CD4-positive, alpha-beta T cell treated with Interleukin-6 at 100 ng/mL for 8 hours (primary cell): ENCODE measurements around the gene TTYH3.

ENCODE experiments used
- DNase-seq: peaks from one replicate; pipeline ENCODE4 v3.0.0-alpha.2; 2020; ENCODE audit warnings: mixed read lengths, low spot score

TTYH3 gene

DNA sequence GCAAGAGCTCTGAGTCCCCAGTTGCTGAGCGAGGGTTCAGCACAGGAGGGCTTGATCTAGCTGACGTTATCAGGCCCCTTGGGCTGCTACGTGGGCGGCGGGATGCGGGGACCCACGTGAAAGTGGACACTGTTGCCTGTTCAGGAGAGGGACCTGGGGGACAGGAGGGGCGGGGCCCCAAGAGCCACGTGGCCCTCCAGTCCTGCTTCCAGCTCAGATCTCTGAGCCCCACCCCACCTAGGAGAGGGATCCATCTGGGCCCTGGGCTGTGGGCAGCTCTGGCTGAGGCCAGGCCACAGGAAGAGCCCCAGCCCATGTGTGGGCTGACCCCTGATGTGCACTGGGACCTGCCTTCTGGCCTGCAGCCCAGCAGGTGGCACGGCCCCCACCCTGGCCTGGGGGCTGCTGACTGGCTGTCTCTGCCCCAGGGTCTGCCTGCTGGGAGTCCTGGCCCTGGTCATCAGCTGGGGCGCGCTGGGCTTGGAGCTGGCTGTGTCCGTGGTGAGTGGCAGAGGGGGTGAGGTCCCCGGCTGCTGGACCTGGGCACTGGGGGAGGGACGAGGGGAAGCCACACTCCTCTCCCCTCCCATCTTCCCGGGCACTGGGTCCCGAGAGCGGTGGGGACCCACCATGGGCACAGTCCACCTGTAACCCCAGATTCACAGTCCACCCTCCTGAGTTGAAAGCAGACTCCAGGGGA, 17.5 kb downstream of the TTYH3 start:
- no peak for DNase-seq

DNA sequence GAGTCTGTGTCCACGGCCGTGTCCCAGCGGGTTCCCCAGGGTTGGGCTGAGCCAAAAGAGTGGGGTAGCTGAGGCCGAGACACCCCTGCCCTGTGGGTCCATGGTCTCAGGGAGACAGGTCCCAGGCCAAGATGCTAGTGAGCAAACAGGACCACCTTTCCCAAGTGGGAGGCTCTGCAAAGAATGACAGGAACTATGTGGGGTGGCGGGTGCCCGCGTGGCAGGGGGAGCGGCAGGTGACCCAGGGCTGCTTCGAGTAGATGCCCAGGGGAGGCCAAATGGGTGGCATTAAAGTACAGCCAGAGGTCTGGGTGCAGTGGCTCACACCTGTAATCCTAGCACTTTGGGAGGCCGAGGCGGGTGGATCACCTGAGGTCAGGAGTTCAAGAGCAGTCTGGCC, 18.2 kb downstream of the TTYH3 start:
- DNase-seq = no peak

DNA sequence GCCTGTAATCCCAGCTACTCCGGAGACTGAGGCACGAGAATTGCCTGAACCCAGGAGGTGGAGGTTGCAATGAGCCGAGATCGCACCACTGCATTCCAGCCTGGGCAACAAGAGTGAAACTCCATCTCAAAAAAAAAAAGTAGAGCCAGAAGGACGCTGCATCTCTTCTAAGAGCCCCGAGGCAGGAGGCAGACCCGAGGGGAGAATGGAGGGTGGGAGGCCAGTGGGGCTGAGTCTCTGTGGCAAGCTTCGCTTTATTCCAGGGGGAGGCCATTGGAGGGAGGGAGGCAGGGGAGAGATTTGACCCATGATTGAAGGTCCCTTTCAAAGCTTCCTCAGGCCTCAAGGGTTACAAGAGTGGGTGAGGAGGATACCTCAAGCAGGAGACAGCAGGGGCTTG, 18.7 kb downstream of the TTYH3 start:
- DNase-seq = no peak

DNA sequence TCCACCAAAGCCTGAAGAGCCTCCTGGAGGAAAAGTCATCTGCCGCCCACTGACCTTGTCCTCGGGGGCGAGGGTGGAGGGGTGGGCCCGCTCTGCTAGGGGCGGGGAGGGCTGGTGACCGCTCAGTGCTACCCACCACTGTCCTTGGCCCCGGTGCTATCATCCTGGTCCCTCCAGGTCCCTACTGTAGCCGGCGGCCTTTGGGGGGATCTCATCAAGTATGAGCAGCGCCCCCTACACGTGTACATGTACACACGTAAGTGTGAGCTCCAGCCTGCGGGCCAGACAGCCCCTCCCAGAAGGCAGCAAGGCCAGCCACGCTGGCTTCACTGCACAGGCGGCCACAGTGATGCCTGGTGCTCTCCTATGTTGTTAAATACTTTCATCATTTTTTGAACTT, 19.6 kb downstream of the TTYH3 start:
- DNase-seq = no peak

DNA sequence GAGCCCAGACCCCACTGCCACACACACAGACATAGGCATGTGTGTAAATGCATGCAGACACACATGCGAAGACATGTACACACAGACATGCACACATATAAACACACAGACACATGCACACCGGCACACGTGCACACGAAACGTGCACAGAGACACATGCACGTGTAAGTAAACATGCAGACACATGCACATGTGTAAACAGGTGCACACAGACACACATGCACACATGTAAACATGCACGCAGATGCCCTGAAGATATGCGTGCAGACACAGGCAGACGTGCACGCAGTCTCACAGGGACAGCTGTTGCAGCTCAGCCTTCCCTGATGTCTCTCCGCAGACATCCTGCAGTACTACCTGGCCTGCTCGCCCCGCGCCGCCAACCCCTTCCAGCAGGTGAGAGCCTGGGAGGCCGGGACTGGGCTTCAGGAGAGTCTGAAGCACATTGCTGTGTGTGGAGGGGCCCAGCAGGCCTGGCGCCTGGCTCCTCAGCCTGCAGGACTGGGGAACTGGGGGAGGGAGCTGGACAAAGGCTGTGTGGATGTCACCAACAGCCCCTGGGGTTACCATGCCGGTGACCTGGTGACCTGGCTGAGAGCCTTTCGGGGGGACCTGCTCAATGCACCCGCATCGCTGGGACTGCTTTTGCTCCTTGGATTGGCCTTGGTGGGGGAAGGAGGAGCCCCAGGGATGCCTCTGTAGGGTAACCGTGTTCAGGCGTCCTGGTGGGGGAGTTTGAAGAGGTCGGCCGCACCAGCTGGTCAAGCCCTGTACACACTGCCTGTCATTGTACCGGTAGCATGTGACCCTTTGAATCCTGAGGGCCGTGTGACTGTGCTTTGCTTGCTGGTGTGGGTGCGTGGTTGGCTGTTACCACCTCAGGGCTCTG, 20.3 kb downstream of the TTYH3 start:
- no peak for DNase-seq

DNA sequence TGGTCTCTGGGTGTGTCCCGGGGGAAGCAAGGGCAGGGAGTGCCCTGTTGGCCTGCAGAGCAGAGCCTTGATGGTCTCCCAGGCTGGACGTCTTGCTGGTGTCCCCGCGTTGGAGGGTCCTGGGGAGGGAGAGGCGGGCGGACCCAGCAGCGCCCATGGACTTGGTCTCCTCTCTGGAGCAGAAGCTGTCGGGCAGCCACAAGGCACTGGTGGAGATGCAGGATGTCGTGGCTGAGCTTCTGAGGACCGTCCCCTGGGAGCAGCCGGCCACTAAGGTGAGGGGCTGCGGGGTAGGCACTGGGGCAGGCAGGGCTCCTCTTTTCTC, 20.9 kb downstream of the TTYH3 start:
- no peak for DNase-seq

DNA sequence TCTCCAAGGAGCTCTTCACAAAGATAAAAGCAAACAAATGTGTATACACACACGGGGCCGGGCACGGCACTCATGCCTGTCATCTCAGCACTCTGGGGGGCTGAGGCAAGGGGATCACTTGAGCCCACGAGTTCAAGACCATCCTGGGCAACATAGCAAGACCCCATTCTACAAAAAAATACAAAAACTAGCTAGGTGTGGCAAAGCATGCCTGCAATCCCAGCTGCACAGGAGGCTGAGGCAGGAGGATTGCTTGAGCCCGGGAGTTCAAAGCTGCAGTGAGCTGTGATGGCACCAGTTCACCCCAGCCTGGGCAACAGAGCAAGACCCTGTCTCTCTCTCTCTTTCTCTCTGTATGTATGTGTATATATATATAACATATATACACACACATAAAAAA, 22.3 kb downstream of the TTYH3 start:
- no peak for DNase-seq

DNA sequence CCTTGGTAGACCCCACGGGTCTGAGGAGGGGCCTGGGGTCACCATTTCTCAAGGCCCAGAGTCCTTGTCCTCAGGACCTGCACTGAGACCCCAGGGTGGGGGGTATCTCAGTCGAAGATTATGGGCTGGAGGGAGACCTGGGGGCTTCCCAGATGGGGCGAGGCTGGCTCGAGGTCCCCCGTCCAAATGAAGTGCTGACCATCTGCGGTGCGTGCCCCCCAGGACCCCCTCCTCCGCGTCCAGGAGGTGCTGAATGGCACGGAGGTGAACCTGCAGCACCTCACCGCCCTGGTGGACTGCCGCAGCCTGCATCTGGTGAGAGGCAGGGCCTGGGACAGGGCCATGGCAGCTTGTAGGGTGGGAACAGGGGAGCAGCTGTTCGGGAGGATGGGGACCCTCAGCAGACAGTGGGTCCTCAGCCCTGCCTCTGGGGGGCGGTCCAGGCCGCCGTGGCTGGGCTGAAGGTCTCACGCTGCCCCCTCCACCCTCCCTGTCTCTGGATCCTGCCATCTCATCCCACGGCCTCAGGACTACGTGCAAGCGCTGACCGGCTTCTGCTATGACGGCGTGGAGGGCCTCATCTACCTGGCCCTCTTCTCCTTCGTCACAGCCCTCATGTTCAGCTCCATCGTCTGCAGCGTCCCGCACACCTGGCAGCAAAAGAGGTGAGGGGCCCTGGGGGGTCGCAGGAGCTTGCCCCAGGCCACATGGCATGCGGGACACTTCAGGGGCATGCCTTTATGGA, 24.3 kb downstream of the TTYH3 start:
- no peak for DNase-seq

DNA sequence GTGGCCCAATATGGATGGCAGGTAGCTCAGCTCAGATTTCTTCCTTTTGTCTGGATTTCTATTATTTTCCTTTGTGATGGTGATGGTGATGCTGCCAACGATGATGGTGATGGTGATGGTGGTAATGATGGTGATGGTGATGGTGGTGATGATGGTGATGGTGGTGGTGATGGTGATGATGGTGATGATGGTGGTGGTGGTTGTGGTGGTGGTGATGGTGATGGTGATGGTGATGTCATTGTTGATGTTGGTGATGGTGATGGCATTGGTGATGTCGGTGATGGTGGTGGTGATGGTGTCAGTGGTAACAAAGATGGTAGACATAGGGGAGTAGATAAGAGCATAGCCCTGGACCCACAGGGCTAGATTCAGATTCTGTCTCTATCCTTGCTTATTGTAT, 25.4 kb downstream of the TTYH3 start:
- no peak for DNase-seq

DNA sequence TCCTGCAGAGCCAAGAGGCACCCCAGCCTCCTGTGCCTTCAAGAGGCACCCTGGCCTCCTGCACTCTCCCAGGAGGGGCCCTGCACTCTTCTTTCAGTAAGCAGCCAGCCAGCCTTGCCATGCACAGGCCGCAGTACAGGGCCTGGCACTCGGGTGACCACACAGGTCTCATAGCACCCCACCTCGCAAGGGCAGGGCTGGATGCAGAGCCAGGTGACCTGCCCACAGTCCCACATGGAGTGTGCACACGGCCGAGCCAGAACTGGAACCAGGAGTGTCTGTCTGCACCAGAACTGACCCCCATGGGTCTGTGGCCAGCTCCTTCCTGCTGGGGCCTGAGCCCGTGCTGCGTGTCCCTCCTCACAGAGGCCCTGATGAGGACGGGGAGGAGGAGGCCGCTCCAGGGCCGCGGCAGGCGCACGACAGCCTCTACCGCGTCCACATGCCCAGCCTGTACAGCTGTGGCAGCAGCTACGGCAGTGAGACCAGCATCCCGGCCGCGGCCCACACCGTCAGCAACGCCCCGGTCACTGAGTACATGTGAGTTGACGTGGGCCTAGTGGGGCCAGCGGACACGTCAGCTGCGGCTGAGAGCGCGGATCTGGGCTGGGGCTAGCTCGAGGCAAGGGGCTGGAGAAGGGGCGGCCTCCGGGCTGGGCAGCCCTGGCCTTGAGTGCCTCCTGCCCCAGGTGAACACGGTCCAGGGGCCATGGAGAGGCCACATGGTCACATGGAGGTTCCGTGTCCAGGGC, 26.3 kb downstream of the TTYH3 start:
- DNase-seq = no peak

DNA sequence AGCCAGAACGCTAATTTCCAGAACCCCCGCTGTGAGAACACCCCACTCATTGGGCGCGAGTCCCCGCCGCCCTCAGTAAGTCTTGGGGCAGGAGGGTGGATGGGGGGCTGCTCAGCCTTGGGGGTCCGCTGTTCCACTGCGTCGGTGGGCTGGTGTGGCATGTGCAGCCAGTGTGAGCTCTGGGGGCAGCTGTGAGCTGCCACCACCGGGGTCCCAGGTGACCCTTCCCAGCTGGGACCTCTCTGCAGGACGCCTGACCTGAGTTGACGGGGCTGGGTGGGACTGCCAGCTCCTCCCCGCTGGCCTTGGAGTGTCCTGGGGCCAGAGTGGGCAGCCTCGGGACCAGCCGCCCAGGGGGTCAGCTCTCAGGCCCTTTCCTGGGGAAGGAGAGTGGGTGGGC, 27.2 kb downstream of the TTYH3 start:
- no peak for DNase-seq

DNA sequence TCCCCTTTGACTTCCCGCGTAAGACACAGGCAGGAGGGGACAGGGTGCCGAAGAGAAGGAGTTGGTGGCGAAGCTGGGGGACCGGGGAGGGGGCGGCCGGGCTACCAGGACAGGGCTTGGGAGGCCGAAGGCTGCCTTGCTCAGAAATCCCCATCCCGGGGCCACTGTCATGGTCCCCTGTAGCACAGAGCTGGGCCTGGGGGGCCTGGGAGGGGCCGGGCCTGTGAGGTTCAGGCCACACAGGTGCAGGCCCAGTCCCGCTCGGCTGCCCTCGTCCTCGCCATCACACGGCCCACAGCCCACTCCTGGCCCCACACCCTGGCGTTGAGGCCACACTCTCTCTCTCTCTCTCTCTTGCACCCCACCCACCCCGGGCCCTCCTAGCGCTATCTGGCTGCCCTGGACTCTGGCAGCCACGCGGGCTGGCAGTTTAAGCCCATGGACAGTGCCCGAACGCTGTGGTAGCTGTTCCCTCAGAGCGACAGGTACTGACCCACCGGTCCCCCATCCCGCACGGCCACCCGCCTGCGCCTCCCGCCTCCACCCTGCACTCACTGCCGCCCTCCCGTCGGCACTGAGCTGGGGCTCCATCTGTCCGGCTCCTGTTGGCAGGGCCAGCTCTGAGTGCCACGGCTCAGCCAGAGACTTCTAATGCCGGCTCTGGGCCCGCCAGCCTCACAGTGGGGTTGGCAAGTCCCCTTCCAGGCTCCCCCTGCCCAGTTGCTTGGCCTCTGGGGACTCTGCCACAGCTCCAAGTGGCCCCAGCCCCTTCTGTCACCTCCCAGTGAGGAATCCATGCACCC, 28.0 kb downstream of the TTYH3 start:
- DNase-seq = no peak

DNA sequence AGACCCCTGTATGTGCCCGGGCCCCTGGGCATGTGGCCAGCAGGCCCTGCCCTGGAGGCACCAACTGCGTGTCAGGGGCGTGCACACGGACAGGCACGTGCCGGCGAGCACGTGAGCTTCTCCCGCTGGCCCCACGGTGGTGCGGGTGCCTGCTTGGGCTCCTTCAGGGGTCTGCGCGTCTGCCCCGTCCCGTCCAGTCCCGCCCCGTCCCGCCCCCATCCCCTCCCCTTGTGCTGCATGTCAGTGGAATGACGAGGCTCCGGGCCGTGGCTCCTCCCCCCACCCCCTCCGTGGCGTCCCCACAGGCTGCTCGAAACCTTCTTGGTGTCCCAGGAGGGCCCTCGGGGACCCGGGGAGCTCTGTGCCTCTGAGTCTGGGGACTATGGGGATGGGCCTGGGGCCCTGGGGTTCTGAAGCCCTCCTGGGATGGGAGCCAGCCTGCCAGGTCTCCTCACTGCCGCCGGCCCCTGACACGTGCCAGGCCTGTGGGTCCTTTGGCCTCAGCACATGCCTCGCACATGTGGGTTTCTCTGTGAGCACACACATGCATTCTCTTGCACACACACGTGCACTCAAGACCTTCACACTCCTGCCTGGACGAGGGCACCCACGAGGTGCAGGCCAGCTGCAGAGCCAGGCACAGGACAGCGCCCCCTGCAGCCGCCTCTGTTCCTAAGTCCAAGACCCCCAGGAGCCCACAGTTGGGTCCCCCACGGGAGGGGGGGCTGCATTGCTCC, 28.7 kb downstream of the TTYH3 start:
- no peak for DNase-seq

DNA sequence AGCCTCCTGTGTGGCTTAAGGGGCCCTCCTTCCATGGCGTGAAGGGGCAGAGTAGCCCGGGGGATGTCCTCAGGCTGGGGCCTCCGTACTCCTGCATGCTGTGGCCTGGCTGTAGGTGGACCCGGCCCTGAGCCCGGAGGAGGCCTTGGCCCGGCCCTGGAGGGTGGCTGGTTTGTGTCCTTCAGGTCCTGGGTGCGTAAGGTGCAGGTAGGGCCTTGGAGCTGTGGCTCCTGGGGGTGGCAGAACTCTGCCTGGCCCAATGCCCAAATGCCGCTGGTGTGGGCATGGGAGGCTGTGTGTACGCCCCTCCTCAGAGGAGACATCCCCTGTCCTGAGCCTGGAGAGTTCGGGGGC, 29.3 kb downstream of the TTYH3 start:
- DNase-seq = no peak

DNA sequence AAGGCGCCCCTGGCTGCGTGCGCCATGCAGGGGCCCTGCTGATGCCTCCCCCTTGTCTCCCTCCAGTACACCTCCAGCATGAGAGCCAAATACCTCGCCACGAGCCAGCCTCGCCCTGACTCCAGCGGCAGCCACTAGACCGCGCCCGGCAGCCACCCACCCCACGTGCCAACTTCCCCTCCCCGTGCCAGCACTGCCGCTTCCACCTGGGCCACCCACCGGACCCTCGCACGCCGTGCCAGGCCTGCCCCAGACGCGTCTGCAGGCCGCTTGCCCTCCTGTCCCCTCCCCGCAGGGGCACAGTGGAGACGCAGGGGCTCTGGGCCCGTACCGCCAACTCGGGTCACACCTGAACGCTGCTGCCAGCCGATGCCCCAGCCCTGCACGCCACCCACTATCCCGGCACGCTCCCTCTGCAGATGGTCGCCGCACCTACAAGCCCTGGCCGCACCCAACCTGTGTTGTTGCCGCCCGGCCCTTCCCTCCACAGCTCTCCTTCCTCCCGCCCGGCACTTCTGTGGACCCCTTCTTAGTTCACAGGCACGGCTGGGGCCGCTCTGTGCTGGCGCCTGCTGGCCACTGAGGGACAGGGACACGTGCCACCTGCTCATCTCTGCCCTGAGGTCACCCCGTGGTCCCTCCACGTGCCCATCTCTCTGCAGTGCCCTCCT, 30.0 kb downstream of the TTYH3 start:
- DNase-seq = no peak

DNA sequence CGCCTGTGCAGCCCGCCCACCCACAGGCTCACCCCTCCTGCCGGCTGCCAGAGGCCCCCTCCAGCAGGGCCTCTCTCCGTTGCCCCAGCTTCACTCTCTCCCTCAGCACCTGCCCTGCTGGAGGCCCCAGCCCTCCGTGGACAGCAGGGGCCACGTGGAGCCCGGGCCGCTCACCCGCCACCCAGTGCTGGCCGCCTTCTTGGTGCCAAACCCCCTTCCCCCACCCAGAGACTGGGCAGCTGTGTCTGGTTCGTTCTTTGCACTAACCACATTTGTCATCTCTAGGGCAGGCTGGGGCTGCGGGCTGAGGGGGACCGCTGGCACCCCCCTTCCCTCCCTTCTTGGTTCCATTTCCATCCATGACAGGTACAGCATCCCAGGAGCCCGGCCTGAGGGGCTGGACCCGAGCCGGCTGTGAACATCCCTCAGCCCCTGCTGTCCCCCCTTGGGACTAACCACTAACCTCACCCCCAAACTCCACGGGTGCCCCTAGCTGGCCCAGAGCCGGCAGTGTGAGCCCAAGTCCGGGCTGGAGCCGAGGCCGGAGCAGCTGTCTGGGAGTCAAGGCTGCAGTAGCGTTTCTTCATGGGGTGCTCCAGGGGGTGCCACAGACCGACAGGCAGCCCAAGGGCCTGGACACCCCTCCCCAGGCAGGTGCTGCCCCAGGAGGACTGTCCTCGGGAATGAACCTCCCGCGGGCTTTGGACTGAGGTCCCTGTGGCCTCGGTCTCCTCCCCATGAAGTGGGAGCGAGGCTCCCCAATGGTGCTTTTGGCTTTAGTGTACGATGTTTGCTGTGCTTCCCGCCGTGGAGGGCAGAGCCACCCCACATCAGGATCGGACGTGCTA, 30.7 kb downstream of the TTYH3 start:
- no peak for DNase-seq

DNA sequence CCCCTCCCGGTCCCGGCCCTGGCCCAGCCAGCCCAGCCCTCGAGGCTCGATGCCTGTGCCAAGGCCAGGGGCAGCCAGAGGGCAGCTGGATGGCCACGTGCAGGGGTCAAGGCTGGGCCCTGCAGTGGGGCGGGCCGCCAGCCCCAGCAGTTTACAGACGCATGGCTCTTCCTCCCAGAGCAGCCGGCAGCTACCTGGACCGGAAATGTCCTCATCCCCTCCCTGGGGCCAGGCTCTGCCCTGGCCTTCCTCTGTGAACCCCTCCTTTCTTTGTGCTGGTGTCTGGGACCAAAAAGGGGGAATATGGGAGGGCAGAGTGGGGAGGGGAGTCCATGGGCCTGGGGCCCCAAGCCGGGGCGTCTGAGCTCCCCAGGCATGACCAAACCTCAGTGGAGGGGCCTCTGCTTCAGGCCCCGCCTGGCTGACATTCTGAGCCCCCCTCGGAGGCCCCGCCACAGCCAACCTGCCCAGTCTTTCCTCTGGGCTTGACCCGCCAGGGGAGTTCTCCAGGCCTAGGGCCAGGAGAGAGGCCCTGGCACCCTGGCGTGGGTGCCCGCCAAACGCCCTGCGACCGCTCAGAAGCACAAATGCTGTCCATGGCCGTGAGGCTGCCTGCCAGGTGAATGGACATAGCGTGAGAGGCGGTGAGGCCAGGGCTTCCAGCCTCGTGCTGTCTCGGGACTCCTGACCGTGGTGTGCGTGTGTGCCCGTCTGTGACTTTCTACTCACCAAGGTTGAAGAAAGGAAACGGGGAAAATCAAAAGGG, 31.5 kb downstream of the TTYH3 start:
- no peak for DNase-seq

DNA sequence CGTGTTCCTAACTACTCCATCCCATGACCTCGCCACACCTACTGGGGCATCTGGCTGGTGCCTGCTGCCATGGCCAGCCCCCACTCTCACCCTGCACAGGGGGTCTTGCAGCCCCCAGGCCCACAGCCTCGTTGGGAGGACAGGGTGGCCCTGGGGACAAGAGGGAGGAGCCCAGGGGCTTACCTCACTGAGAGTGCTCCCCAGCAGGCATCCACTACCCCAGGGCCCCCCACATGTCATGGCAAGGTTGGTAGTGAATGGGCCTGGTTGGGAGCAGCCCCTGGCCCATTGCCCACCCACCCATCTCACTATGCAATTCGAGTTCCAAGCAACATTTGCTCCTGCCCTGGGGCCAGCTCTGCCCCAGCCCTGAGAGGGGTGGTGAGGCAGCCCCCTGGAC, 32.2 kb downstream of the TTYH3 start:
- no peak for DNase-seq

DNA sequence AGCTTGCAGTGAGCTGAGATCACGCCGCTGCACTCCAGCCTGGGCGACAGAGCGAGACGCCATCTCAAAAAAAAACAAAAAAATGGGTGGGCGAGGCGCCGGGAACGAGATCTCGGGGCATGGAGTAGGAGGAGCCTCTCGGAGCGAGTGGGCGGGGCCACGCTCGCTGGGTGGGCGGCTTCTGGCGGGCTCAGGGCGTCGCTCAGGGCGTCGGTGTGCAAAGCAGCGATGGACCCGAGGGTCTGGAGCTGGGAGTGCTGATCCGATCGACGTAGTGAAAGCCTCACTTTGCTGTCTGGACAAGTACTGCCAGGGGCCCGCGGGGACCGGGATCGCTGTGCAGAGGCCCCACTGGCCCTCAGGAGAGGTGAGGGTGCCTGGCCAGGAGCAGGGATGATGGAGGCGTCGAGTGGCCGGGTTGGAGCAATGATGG, 33.6 kb downstream of the TTYH3 start:
- DNase-seq = no peak
